Naive thymus-derived CD4-positive, alpha-beta T cell (primary cell): ENCODE results near the gene LITAFD. TPM values are rescaled to one million over a fixed set of nuclear protein-coding genes. Genes with fewer than 3 reads are reported as not detected.

Experiments
- ATAC-seq: fragments of 150-1000 bp; cut with Tn5 transposase; 2 replicates; pipeline ENCODE4 v1.10.0; 2021; ENCODE audit warnings: mild to moderate bottlenecking, moderate library complexity
- CTCF ChIA-PET: fragments of 350-600 bp; sonication (Branson Sonifier 250); formaldehyde crosslinking; loops from one replicate; lab custom pipeline; 2021; ENCODE audit warnings: antibody characterized with exemption; lab: Charles Lee
- POLR2A ChIA-PET: fragments of 350-600 bp; sonication (Branson Sonifier 250); formaldehyde crosslinking; loops from one replicate; lab custom pipeline; 2021; ENCODE audit warnings: antibody characterized with exemption, inconsistent platforms; lab: Charles Lee
- DNase-seq, 9 donors: peaks; one replicate each; pipeline versions ENCODE4 v3.0.0 to v3.0.0-alpha.2; 2020 to 2022; ENCODE audit warnings: mixed read lengths in 1 of 9
- H3K27ac ChIP-seq: one replicate; pipeline ENCODE4 v1.7.0; 2013; ENCODE audit warnings: mild to moderate bottlenecking, low read depth, low read length, moderate library complexity
- H3K27me3 ChIP-seq, 2 donors: one replicate each; pipeline ENCODE4 v1.7.0; 2013; ENCODE audit warnings: low read length in 2 of 2, mild to moderate bottlenecking in 2 of 2, moderate library complexity in 2 of 2; ENCODE audit not compliant: control insufficient read depth in 2 of 2, insufficient read depth in 2 of 2
- H3K36me3 ChIP-seq, 3 experiments: 1 replicate in 2 of 3; 2 replicates in 1 of 3; pipeline ENCODE4 v1.7.0; 2013; ENCODE audit warnings: low read length in 3 of 3, mild to moderate bottlenecking in 3 of 3, moderate library complexity in 1 of 3; ENCODE audit not compliant: insufficient read depth in 3 of 3, control insufficient read depth in 2 of 3
- H3K4me1 ChIP-seq, 2 donors: one replicate each; pipeline ENCODE4 v1.7.0; 2013; ENCODE audit warnings: low read length in 2 of 2, mild to moderate bottlenecking in 2 of 2, moderate library complexity in 1 of 2; ENCODE audit not compliant: control insufficient read depth in 2 of 2, insufficient read depth in 2 of 2
- H3K4me3 ChIP-seq: 2 replicates; pipeline ENCODE4 v1.7.0; 2013; ENCODE audit warnings: mild to moderate bottlenecking, low read length
- H3K9me3 ChIP-seq, 3 experiments: 1 replicate in 2 of 3; 2 replicates in 1 of 3; pipeline ENCODE4 v1.7.0; 2013; ENCODE audit warnings: low read length in 3 of 3; ENCODE audit not compliant: control insufficient read depth in 2 of 3
- H3K27ac Mint-ChIP-seq, 9 donors: one replicate each; pipeline ENCODE4 v1.8.0; 2020 to 2022; ENCODE audit warnings: mixed read lengths in 9 of 9, mild to moderate bottlenecking in 8 of 9, moderate library complexity in 5 of 9, inconsistent platforms in 2 of 9
- H3K27me3 Mint-ChIP-seq, 5 donors: one replicate each; pipeline ENCODE4 v1.8.0; 2021 to 2022; ENCODE audit warnings: mixed read lengths in 5 of 5, mild to moderate bottlenecking in 1 of 5
- H3K36me3 Mint-ChIP-seq, 5 donors: one replicate each; pipeline ENCODE4 v1.8.0; 2020 to 2022; ENCODE audit warnings: mixed read lengths in 5 of 5, mild to moderate bottlenecking in 3 of 5, inconsistent platforms in 1 of 5
- H3K4me1 Mint-ChIP-seq, 7 donors: one replicate each; pipeline ENCODE4 v1.8.0; 2020 to 2022; ENCODE audit warnings: mixed read lengths in 7 of 7, mild to moderate bottlenecking in 3 of 7, inconsistent platforms in 1 of 7
- H3K4me3 Mint-ChIP-seq, 10 donors: one replicate each; pipeline ENCODE4 v1.8.0; 2020 to 2022; ENCODE audit warnings: mild to moderate bottlenecking in 10 of 10, mixed read lengths in 10 of 10, moderate library complexity in 6 of 10, inconsistent platforms in 2 of 10
- H3K9me3 Mint-ChIP-seq, 11 donors: one replicate each; pipeline ENCODE4 v1.8.0; 2020 to 2022; ENCODE audit warnings: mixed read lengths in 11 of 11, mild to moderate bottlenecking in 4 of 11, inconsistent platforms in 1 of 11, moderate library complexity in 1 of 11
- intact Hi-C, 2 donors: fragments of 100-400 bp; cut with micrococcal nuclease; formaldehyde crosslinking; loops; one replicate each; pipeline ENCODE4 v1.15.1; 2023
- polyA plus RNA-seq, 2 donors: library from polyadenylated mRNA; unstranded; fragments of 300-500 nt; fragmentation: Illumina TruSeq; gene quantifications; one replicate each; pipeline ENCODE4 v1.2.3, GENCODE V29; 2021
- total RNA-seq, 6 experiments: library from RNA in 5 of 6; stranded (reverse) in 5 of 6; gene quantifications; 1 replicate in 5 of 6; 2 replicates in 1 of 6; pipeline ENCODE4 v1.2.3 and lab custom pipeline; 2021 to 2026

LITAFD gene
- total and polyA plus RNA-seq, 7 experiments from 2014 or later: not detected

DNA sequence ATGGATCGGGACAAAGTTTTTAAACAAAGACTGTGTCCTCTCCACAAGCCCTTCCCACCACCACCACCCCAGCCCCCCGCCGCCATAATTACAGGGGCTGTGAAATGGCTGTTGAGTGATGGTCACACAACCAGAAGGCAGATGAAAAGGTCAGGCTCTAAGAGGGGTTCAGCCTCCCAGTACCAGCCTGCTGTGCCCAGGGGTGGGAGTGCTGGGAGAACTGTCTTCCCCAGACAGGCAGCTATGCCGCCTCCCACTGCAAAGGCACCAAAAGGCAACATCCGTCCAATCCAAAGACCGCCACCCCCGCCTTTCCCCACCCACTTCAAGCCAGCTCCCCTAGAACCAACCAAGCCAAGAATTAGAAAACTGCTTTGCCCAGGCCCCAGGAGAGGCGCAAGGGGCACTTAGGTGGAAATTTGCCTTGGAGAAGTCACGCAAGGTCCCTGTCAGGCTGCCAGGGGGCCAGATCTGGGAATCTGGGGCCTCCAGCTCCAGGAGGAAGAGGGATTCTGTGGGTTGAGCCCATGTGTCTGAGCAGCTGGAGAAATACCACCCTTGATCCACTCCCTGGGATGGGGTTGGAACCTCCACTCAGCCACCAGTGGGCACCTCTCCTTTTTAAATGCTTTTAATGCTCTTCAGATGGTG is 27.7 kb upstream of the LITAFD start:
- H3K4me1 Mint-ChIP-seq: peaks cover 10 to 44% (median 30%) of the 10 kb centered on the region in 7 donors
- Histone ChIP-seq H3K9me3 (no peaks in the 10 kb centered on the region), H3K36me3 (peaks cover 0 to 74% (median 7%) of the 10 kb centered on the region in 3 experiments), H3K4me1 (no peaks in the 10 kb centered on the region), H3K4me3 (no peak overlapping the region), H3K27ac (no peak overlapping the region), H3K27me3 (no peaks in the 10 kb centered on the region)
- H3K27ac Mint-ChIP-seq: peak overlapping the region in 3 of 9 donors; percentile 43 to 64 (median 46)
- no peaks in the 10 kb centered on the region for H3K27me3 Mint-ChIP-seq
- ChIA-PET POLR2A (interaction anchor here (4.2 kb wide), 1 partner anchor 14 kb away, joined by 15 read pairs; the partner anchor contains the start of gene CARHSP1), CTCF (interaction anchor here (0.5 to 1.2 kb wide), 2 partner anchors 17 to 20 kb away, joined by 3 read pairs; no protein-coding TSS in a partner anchor)
- H3K4me3 Mint-ChIP-seq: no peak overlapping the region
- DNase-seq (no peak), ATAC-seq (no peak)
- H3K36me3 Mint-ChIP-seq: peaks cover 0 to 36% (median 13%) of the 10 kb centered on the region in 5 donors
- intact Hi-C loops: loop anchor here in 1 of 2 donors (2.0 kb wide), 2 partner anchors 14 to 26 kb away; partner anchors contain the start of gene CARHSP1
- no peaks in the 10 kb centered on the region for H3K9me3 Mint-ChIP-seq

DNA sequence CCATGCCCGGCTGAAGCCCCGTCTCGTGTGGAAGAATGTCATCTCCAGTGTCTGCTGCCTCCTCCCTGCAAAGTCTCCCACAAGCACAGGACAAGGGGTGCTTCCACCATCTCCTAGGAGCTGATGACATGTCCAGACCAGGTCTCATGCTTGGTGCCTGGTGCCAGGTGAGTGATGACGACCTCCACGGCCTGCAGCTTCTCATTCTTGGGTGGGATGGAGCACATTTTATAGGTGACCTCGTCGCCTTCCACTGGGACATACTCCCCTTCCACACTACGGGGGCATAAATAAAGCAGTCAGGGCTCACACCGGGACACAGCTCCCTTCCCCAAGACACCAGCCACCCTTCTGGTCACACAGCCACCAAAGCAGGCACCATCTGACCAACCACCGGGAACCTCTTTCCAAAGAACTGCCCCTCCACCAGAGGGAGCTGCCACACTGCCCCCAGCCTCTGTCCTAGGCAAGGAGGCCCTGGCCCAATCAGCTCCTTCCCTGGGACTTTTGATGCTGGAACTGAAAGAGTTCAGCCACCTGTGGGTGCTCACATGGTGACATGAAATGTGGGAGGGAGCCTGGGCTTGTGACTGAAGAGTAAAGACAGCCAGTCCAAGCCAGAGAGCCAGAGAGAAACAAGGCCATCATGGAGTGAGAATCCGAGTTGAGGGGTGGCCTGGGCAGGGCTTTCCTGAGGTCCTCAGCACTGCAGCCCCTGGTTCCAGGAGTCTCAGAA is 26.9 kb upstream of the LITAFD start:
- Histone ChIP-seq H3K27me3 (no peaks in the 10 kb centered on the region), H3K4me3 (no peak overlapping the region), H3K36me3 (peaks cover 0 to 66% (median 4%) of the 10 kb centered on the region in 3 experiments), H3K27ac (no peak overlapping the region), H3K4me1 (no peaks in the 10 kb centered on the region), H3K9me3 (no peaks in the 10 kb centered on the region)
- POLR2A ChIA-PET: interaction anchor here (4.2 kb wide), 1 partner anchor 13 kb away, joined by 15 read pairs; the partner anchor contains the start of gene CARHSP1
- H3K4me1 Mint-ChIP-seq: peaks cover 6 to 40% (median 28%) of the 10 kb centered on the region in 7 donors
- intact Hi-C loops: loop anchor here in 1 of 2 donors (2.0 kb wide), 2 partner anchors 14 to 26 kb away; partner anchors contain the start of gene CARHSP1
- no peaks in the 10 kb centered on the region for H3K9me3 Mint-ChIP-seq
- ATAC-seq (no peak), DNase-seq (no peak)
- CTCF ChIA-PET: interaction anchor here (0.9 to 1.0 kb wide), 2 partner anchors 12 to 28 kb away, joined by 3 read pairs; no protein-coding TSS in a partner anchor
- H3K36me3 Mint-ChIP-seq: peaks cover 0 to 36% (median 13%) of the 10 kb centered on the region in 5 donors
- H3K27ac Mint-ChIP-seq: peak overlapping the region in 8 of 9 donors; percentile 21 to 58 (median 37)
- H3K4me3 Mint-ChIP-seq: peak overlapping the region in 1 of 10 donors; percentile 25
- no peaks in the 10 kb centered on the region for H3K27me3 Mint-ChIP-seq

DNA sequence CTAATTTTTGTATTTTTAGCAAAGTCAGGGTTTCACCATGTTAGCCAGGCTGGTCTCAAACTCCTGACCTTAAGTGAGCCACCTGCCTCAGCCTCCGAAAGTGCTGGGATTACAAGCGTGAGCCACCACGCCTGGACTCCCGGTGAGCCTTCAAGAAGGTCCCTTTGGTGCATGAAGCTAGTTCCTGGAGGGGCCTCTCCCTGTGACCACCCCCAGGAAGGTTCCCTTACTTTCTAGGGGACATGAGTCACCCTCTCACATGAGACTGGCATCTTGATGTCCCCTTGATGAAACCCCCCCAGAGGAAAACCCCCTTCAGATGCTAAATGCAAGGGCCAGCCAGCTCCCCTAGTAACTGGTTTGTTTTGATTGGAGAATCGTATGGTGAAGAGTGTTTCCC is 26.2 kb upstream of the LITAFD start:
- Histone ChIP-seq H3K27me3 (no peaks in the 10 kb centered on the region), H3K27ac (no peak overlapping the region), H3K9me3 (no peaks in the 10 kb centered on the region), H3K4me3 (no peak overlapping the region), H3K4me1 (no peaks in the 10 kb centered on the region), H3K36me3 (peaks cover 0 to 61% (median 4%) of the 10 kb centered on the region in 3 experiments)
- Mint-ChIP-seq H3K4me3 (no peak overlapping the region), H3K36me3 (peaks cover 0 to 30% (median 8%) of the 10 kb centered on the region in 5 donors), H3K27ac (peak overlapping the region in 5 of 9 donors; percentile 12 to 69 (median 55)), H3K9me3 (no peaks in the 10 kb centered on the region), H3K27me3 (no peaks in the 10 kb centered on the region), H3K4me1 (peaks cover 0 to 33% (median 20%) of the 10 kb centered on the region in 7 donors)
- CTCF ChIA-PET: interaction anchor here (0.9 to 1.0 kb wide), 2 partner anchors 11 to 27 kb away, joined by 3 read pairs; no protein-coding TSS in a partner anchor
- DNase-seq (no peak), ATAC-seq (no peak)
- intact Hi-C loops: loop anchor here in 1 of 2 donors (2.0 kb wide), 2 partner anchors 13 to 25 kb away; partner anchors contain the start of gene CARHSP1
- POLR2A ChIA-PET: interaction anchor here (4.2 kb wide), 1 partner anchor 12 kb away, joined by 15 read pairs; the partner anchor contains the start of gene CARHSP1

DNA sequence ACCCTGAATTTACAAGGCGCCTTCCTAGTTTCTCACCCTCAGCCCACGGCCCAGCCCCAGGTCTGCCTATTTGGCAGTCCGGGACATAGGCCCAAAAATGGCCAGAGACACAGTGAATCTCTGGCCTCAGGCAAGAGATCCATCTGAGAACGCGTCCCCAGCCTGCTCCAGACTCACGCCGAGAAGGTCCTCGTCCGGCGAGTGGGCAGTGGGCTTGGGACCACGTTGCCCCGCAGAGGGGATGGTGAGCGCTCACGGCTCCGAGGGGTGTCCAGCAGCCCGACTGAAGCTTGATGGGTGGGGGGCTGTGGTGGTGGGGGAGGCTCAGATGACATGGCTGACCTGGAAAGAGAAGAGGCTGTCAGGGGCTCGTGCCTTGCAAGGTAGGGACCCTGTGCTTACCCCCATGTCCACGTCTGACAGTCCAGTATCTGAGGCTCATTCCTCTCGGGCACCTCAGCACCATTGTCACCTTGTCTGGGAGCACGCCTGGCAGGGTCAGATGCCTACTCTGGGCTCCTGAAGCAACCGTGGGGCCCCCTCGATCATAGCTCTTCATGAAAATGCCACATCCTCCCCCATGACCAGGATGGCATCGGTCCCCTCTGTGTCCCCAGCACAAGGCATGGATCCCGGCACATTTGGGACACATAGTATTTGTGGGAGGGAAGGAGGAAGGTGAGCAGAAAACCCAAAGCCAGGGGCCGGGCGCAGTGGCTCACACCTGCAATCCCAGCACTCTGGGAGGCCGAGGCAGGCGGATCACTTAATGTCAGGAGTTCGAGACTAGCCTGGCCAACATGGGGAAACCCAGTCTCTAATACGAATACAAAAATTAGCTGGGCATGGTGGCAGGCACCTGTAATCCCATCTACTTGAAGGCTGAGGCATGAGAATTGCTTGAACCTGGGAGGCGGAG is 22.9 kb upstream of the LITAFD start:
- H3K27ac Mint-ChIP-seq: peak overlapping the region in 2 of 9 donors; percentile 13 to 51
- peaks cover 0 to 26% (median 8%) of the 10 kb centered on the region in 5 donors for H3K36me3 Mint-ChIP-seq
- no peak overlapping the region for H3K4me3 Mint-ChIP-seq
- intact Hi-C loops: no loop called here
- ChIA-PET CTCF (no interaction called here), POLR2A (interaction anchor here (1.4 kb wide), 1 partner anchor 10 kb away, joined by 4 read pairs; the partner anchor contains the start of gene CARHSP1)
- H3K36me3 ChIP-seq: peaks cover 0 to 44% (median 0%) of the 10 kb centered on the region in 3 experiments
- DNase-seq (no peak), ATAC-seq (no peak)
- peaks cover 3 to 41% (median 29%) of the 10 kb centered on the region in 7 donors for H3K4me1 Mint-ChIP-seq
- H3K27me3 Mint-ChIP-seq: no peaks in the 10 kb centered on the region
- H3K27me3 ChIP-seq: no peaks in the 10 kb centered on the region
- H3K9me3 ChIP-seq: no peaks in the 10 kb centered on the region
- H3K4me1 ChIP-seq: no peaks in the 10 kb centered on the region
- H3K4me3 ChIP-seq: no peak overlapping the region
- H3K27ac ChIP-seq: no peak overlapping the region
- no peaks in the 10 kb centered on the region for H3K9me3 Mint-ChIP-seq

DNA sequence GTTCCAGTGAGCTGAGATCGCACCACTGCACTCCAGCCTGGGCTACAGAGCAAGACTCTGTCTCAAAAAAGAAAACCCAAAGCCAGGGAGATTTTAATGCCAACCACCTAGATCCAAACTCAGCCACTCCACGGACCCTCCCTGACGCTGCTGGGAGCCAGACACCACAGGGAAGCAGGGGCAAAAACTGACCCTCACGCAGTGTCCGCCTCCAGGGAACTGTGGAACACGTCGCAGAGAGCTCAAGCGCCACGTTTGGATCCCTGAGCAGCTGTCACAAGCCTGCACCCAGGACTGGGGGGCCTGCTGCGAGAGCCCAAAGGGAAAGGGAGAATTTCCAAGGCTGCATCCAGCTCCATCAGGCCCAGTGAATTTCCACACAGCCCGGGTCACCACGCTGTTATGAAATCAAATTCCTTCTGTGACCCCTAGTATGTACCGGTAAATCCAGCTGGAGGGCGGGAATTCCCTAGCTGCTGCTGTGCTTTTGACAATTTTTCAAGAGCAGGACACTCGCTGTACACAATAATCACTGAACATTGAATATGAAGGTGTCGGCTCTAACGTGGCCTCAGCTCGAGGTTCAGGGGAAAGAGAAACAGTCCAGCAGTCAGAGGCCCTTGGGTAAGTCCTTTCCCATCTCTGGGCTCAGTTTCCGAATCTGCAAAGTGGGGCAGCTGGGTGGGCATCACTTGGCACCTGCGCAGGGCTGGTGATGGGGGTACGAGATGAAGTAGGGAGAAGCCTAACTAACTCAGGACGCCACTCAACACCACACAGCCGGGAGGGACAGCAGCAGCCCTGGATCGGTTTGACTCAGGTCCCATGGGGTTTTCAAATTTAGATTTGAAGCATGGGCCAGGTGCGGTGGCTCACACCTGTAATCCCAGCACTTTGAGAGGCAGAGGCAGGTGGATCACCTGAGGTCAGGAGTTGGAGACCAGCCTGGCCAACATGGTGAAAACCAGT is 22.0 kb upstream of the LITAFD start:
- CTCF ChIA-PET: no interaction called here
- Histone ChIP-seq H3K36me3 (peaks cover 0 to 35% (median 0%) of the 10 kb centered on the region in 3 experiments), H3K4me3 (no peak overlapping the region), H3K27me3 (no peaks in the 10 kb centered on the region), H3K4me1 (no peaks in the 10 kb centered on the region), H3K27ac (no peak overlapping the region), H3K9me3 (no peaks in the 10 kb centered on the region)
- H3K4me3 Mint-ChIP-seq: no peak overlapping the region
- POLR2A ChIA-PET: no interaction called here
- ATAC-seq: no peak
- intact Hi-C loops: no loop called here
- peaks cover 0 to 22% (median 8%) of the 10 kb centered on the region in 5 donors for H3K36me3 Mint-ChIP-seq
- H3K4me1 Mint-ChIP-seq: peaks cover 5 to 44% (median 35%) of the 10 kb centered on the region in 7 donors
- no peak for DNase-seq
- peak overlapping the region in 3 of 9 donors; percentile 16 to 46 (median 43) for H3K27ac Mint-ChIP-seq
- H3K27me3 Mint-ChIP-seq: no peaks in the 10 kb centered on the region
- H3K9me3 Mint-ChIP-seq: no peaks in the 10 kb centered on the region
